Left ventricle myocardium inferior (tissue), 1 donor: ENCODE data around the gene STIM2. TPM values are rescaled to one million over a fixed set of nuclear protein-coding genes. Genes with fewer than 3 reads are reported as not detected.

Experiments used
- DNase-seq: peaks from one replicate; pipeline ENCODE4 v3.0.0-alpha.2; 2020
- H3K27ac ChIP-seq: fragments of 200-600 bp; replicated peaks from 2 replicates; pipeline ENCODE4 v1.8.0; 2021
- H3K27me3 ChIP-seq: fragments of 200-600 bp; 2 replicates; pipeline ENCODE4 v1.8.0; 2021; ENCODE audit warnings: low read depth
- H3K36me3 ChIP-seq: fragments of 200-600 bp; 2 replicates; pipeline ENCODE4 v1.8.0; 2021
- H3K4me1 ChIP-seq: fragments of 200-600 bp; 2 replicates; pipeline ENCODE4 v1.8.0; 2021
- H3K4me3 ChIP-seq: fragments of 200-600 bp; 2 replicates; pipeline ENCODE4 v1.8.0; 2021; ENCODE audit warnings: mild to moderate bottlenecking, moderate library complexity
- H3K9me3 ChIP-seq: fragments of 200-600 bp; replicated peaks from 2 replicates; pipeline ENCODE4 v1.8.0; 2021
- CTCF ChIP-seq: fragments of 200-600 bp; IDR thresholded peaks from 2 replicates; pipeline ENCODE4 v1.8.0; 2021; ENCODE audit warnings: antibody characterized with exemption, mild to moderate bottlenecking, borderline replicate concordance
- intact Hi-C: fragments of 100-400 bp; cut with micrococcal nuclease; formaldehyde crosslinking; loops from one replicate; pipeline ENCODE4 v1.11.0; 2022
- total RNA-seq: library from RNA; stranded (reverse); fragmentation: NEBNext Ultra II Directional; extraction: Animal tissue kit (Norgen Biotek cat#: 25700); gene quantifications from one replicate; pipeline ENCODE4 v1.2.1, GENCODE V29; 2021
- donor health status: DM: no; HTN: yes; CAD: no; lungs with severe emphysema.

Gene STIM2
- total RNA-seq, 1 donor from 2014 or later = 12.2 TPM

- no peaks in the 10 kb centered on the region for H3K36me3 ChIP-seq
These were observed 75.8 kb downstream of the STIM2 start for GRCh38 chr4:26936284-26937065.

GRCh38 chr4:26937139-26937538 lies 76.5 kb downstream of the STIM2 start:
- no peak for TF ChIP-seq CTCF
- Histone ChIP-seq H3K4me1 (peaks cover 25% of the 10 kb centered on the region), H3K4me3 (no peak overlapping the region), H3K27me3 (no peaks in the 10 kb centered on the region), H3K27ac (no peak overlapping the region), H3K9me3 (no peaks in the 10 kb centered on the region), H3K36me3 (no peaks in the 10 kb centered on the region)
- intact Hi-C loops = no loop called here
- no peak for DNase-seq

More at GRCh38 chr4:26936284-26937065, 75.8 kb downstream of the STIM2 start:
- Histone ChIP-seq H3K9me3 (no peaks in the 10 kb centered on the region), H3K4me3 (no peak overlapping the region), H3K4me1 (peaks cover 22% of the 10 kb centered on the region), H3K27ac (no peak overlapping the region), H3K27me3 (no peaks in the 10 kb centered on the region)
- TF ChIP-seq CTCF = no peak
- DNase-seq = no peak
- intact Hi-C loops = no loop called here

- no peak overlapping the region for H3K27ac ChIP-seq
- no peak overlapping the region for H3K4me3 ChIP-seq
- no peaks in the 10 kb centered on the region for H3K36me3 ChIP-seq
- H3K4me1 ChIP-seq = peaks cover 27% of the 10 kb centered on the region
- H3K9me3 ChIP-seq = no peaks in the 10 kb centered on the region
- no peak for DNase-seq
- no peaks in the 10 kb centered on the region for H3K27me3 ChIP-seq
- TF ChIP-seq CTCF = no peak
- intact Hi-C loops = no loop called here
These were observed 76.9 kb downstream of the STIM2 start for GRCh38 chr4:26937567-26937966.

- no peak overlapping the region for H3K4me3 ChIP-seq
- no peaks in the 10 kb centered on the region for H3K36me3 ChIP-seq
- DNase-seq = no peak
- H3K4me1 ChIP-seq = peaks cover 27% of the 10 kb centered on the region
- intact Hi-C loops = no loop called here
- no peaks in the 10 kb centered on the region for H3K27me3 ChIP-seq
- no peak overlapping the region for H3K27ac ChIP-seq
- TF ChIP-seq CTCF = no peak
- H3K9me3 ChIP-seq = no peaks in the 10 kb centered on the region
These were observed 77.9 kb downstream of the STIM2 start for GRCh38 chr4:26938516-26938915.

- TF ChIP-seq CTCF = no peak
- Histone ChIP-seq H3K27ac (no peak overlapping the region), H3K4me1 (peaks cover 27% of the 10 kb centered on the region), H3K4me3 (no peak overlapping the region), H3K27me3 (no peaks in the 10 kb centered on the region), H3K9me3 (no peaks in the 10 kb centered on the region), H3K36me3 (no peaks in the 10 kb centered on the region)
- intact Hi-C loops = no loop called here
- DNase-seq = no peak
These were observed 81.3 kb downstream of the STIM2 start for GRCh38 chr4:26941951-26942350.
